ENCODE results near the gene HOXB7. TPM values are rescaled to one million over a fixed set of nuclear protein-coding genes. Genes with fewer than 3 reads are reported as not detected.

HOXB7 gene
- total RNA-seq, 2 experiments from 2014 or later, result 9.2 to 16.3 TPM

GRCh38 chr17:48613862-48614694 lies 3.3 kb upstream of the HOXB7 start:
- H3K4me2 ChIP-seq (ENCODE audit: low read length), result peak overlapping the region; percentile 73; the same call in 1 of the 2 replicates
- no TSS peak for BruUV-seq (replicated peaks)
- no peak for TF ChIP-seq CTCF (conservative IDR thresholded peaks at IDR 0.05; ENCODE audit: low read length)
- peak; percentile 77 for TF ChIP-seq EZH2phosphoT487 (IDR thresholded peaks at IDR 0.05; ENCODE audit: borderline replicate concordance, low read depth, low read length)

GRCh38 chr17:48612854-48613691 lies 2.3 kb upstream of the HOXB7 start:
- DNase-seq (ENCODE audit: low spot score), result peak; percentile 57
- peak overlapping the region; percentile 96 for H2AFZ ChIP-seq (ENCODE audit: low read length)
- TF ChIP-seq CTCF (conservative IDR thresholded peaks at IDR 0.05; ENCODE audit: low read length), result peak; percentile 39; the same call in 1 of the 2 replicates
- TF ChIP-seq EZH2phosphoT487 (IDR thresholded peaks at IDR 0.05; ENCODE audit: borderline replicate concordance, low read depth, low read length), result no peak
- no peaks in the 10 kb centered on the region for H3K9me2 ChIP-seq (ENCODE audit: insufficient read depth, low read length)
- intact Hi-C loops (cut with micrococcal nuclease; ENCODE audit: unreplicated experiment), result no loop called here
- BruUV-seq (replicated peaks), result no TSS peak
- no peak overlapping the region for H3K27ac ChIP-seq (ENCODE audit: low read depth, low read length, poor library complexity, severe bottlenecking)
- no peaks in the 10 kb centered on the region for H3K9me3 ChIP-seq (ENCODE audit: low read length)
- H3K79me2 ChIP-seq (ENCODE audit: insufficient read depth, low read depth, low read length), result no peaks in the 10 kb centered on the region
- peak overlapping the region; percentile 72 for H3K4me3 ChIP-seq (ENCODE audit: low read depth, low read length, poor library complexity, severe bottlenecking)
- no peaks in the 10 kb centered on the region for H4K20me1 ChIP-seq (ENCODE audit: insufficient read depth, low read length)
- ChIA-PET CTCF (ENCODE audit: unreplicated experiment) (no interaction called here), POLR2A (interaction anchor here (0.5 to 0.7 kb wide), 2 partner anchors 174 to 363 kb away, joined by 3 to 8 read pairs; no protein-coding TSS in a partner anchor)
- H3K36me3 ChIP-seq (ENCODE audit: insufficient read depth, low read length), result no peaks in the 10 kb centered on the region
- peak overlapping the region; percentile 73 for H3K4me2 ChIP-seq (ENCODE audit: low read length)
- peaks cover 31% of the 10 kb centered on the region for H3K4me1 ChIP-seq (ENCODE audit: insufficient read depth, low read length, poor library complexity, severe bottlenecking)

More at GRCh38 chr17:48613862-48614694, 3.3 kb upstream of the HOXB7 start:
- peaks cover 26% of the 10 kb centered on the region for H3K4me1 ChIP-seq (ENCODE audit: insufficient read depth, low read length, poor library complexity, severe bottlenecking)
- H3K36me3 ChIP-seq (ENCODE audit: insufficient read depth, low read length), result no peaks in the 10 kb centered on the region
- no peaks in the 10 kb centered on the region for H4K20me1 ChIP-seq (ENCODE audit: insufficient read depth, low read length)
- H3K4me3 ChIP-seq (ENCODE audit: low read depth, low read length, poor library complexity, severe bottlenecking), result no peak overlapping the region
- H3K27ac ChIP-seq (ENCODE audit: low read depth, low read length, poor library complexity, severe bottlenecking), result no peak overlapping the region
- no peak overlapping the region for H2AFZ ChIP-seq (ENCODE audit: low read length)
- ChIA-PET CTCF (ENCODE audit: unreplicated experiment) (no interaction called here), POLR2A (interaction anchor here (0.7 kb wide), 1 partner anchor 15 kb away, joined by 5 read pairs; no protein-coding TSS in a partner anchor)
- intact Hi-C loops (cut with micrococcal nuclease; ENCODE audit: unreplicated experiment), result no loop called here
- H3K9me2 ChIP-seq (ENCODE audit: insufficient read depth, low read length), result no peaks in the 10 kb centered on the region
- no peaks in the 10 kb centered on the region for H3K79me2 ChIP-seq (ENCODE audit: insufficient read depth, low read depth, low read length)
- H3K9me3 ChIP-seq (ENCODE audit: low read length), result no peaks in the 10 kb centered on the region
- no peak for DNase-seq (ENCODE audit: low spot score)

All from OCI-LY7 (cell line).